Mucosa of stomach (tissue), 1 donor: ENCODE measurements around the gene GNAL.
"Not testable (repeated sequence)": the region's sequence is repeated elsewhere in the genome, so short reads cannot be mapped to it uniquely, and the experiment has no call there.

ENCODE experiments used
- H3K27me3 ChIP-seq: one replicate; pipeline ENCODE4 v1.7.0; 2013; ENCODE audit warnings: mild to moderate bottlenecking, low read length; ENCODE audit not compliant: control insufficient read depth, insufficient read depth
- H3K36me3 ChIP-seq: one replicate; pipeline ENCODE4 v1.7.0; 2013; ENCODE audit warnings: low read length; ENCODE audit not compliant: control insufficient read depth, insufficient read depth
- H3K4me1 ChIP-seq: one replicate; pipeline ENCODE4 v1.7.0; 2013; ENCODE audit warnings: mild to moderate bottlenecking, low read length; ENCODE audit not compliant: control insufficient read depth, insufficient read depth
- H3K4me3 ChIP-seq: one replicate; pipeline ENCODE4 v1.7.0; 2013; ENCODE audit warnings: low read length
- H3K9ac ChIP-seq: one replicate; pipeline ENCODE4 v1.7.0; 2013; ENCODE audit warnings: mild to moderate bottlenecking, low read length, moderate library complexity
- H3K9me3 ChIP-seq: one replicate; pipeline ENCODE4 v1.7.0; 2013; ENCODE audit warnings: mild to moderate bottlenecking, low read length, moderate library complexity; ENCODE audit not compliant: control insufficient read depth
- donor health status: Pancreatic carcinoma.

GNAL gene

DNA sequence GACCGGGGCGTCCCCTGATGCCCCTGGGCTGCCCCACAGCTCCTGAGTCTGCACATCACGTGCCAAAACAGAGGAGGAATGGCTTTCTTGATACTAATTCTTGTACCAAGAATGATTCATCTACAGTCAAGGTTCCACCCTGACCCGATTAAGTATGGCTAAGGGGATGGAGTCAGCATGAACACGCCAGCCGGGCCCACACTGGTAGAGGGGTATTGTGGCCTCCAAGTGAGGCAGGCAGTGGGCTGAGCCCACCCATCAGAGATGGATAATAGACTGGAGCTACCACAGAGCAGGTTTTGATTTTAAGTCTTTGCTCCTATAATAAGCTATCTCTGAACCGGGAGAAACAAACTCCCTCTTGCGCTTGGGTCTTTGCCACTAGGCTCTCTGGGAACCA, 17.9 kb upstream of the GNAL start:
- Histone ChIP-seq H3K27me3 (no peaks in the 10 kb centered on the region), H3K4me3 (no peak overlapping the region), H3K9ac (no peak overlapping the region), H3K36me3 (no peaks in the 10 kb centered on the region), H3K9me3 (no peaks in the 10 kb centered on the region), H3K4me1 (no peaks in the 10 kb centered on the region)

DNA sequence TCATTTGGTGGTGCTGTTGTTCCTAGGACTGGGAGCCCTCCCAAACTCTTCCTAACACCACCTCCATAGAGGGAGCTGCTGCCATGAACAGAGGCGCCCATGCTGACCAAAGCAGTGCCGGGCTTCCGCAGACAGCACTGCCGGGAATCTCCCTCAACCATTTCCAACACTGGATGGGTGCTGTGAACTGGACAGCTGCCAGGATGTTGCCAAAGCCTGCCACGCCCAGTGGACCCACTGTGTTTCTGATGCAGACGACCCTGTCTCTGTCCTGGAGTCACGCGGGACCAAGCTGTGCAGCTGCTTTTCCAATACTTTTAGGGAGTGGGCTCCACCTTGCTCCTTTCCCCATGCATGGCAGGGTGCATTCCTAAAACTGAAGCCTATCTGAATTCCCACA, 16.9 kb upstream of the GNAL start:
- no peaks in the 10 kb centered on the region for H3K27me3 ChIP-seq
- no peak overlapping the region for H3K9ac ChIP-seq
- H3K36me3 ChIP-seq: no peaks in the 10 kb centered on the region
- no peaks in the 10 kb centered on the region for H3K9me3 ChIP-seq
- H3K4me1 ChIP-seq: no peaks in the 10 kb centered on the region
- no peak overlapping the region for H3K4me3 ChIP-seq

DNA sequence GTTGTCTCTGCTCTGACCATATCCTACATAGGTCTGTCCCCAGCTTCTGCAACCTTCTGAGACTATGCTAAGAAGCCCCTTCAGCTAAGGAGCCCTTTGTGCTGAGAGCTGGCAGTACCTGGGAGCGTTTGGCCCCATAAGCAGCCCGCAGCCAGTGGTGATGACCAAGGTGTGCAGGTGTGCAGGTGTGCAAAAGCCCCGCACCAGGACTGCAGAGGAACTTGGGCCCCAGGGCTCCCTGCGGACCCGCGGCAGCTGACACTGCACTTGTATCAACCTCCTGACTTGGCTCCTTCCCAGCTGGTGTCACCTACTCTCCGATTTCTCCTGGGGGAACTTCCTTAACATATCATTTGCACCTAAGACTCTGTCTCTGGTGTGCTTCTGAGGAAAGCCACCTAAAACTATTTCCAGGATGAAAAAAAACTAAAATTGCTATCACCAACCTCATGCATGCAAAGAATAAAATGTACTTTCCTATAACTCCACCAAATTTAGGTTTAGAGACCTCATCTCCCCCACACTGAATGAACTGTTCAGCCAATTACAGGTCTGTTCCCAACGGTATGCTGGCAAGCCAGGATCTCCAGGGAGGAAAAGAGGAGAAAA, 16.1 kb upstream of the GNAL start:
- no peak overlapping the region for H3K9ac ChIP-seq
- no peaks in the 10 kb centered on the region for H3K27me3 ChIP-seq
- no peaks in the 10 kb centered on the region for H3K36me3 ChIP-seq

DNA sequence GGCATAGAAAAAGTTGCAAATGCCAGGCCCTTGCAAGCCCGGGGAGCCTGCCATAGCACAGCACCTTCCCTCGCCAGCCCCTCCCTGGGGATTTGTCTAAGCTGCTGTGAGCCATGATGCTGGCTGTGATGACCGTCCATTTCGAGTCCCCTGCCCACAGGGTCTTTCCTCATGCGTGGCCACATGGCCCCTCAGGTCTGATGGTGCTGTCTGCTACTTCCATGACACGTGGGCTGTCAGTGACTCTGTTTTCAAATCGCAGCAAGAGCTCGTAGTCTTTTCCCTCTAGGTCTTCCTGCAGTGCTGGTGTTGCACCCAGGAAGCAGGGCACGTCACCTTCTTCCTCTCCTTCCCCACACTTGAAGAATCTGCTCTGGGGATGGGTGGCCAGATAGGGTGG, 15.5 kb upstream of the GNAL start:
- H3K4me3 ChIP-seq: no peak overlapping the region
- H3K9me3 ChIP-seq: no peaks in the 10 kb centered on the region
- no peaks in the 10 kb centered on the region for H3K36me3 ChIP-seq
- no peaks in the 10 kb centered on the region for H3K4me1 ChIP-seq
- H3K27me3 ChIP-seq: no peaks in the 10 kb centered on the region
- no peak overlapping the region for H3K9ac ChIP-seq

More for the DNA sequence above, 16.1 kb upstream of the GNAL start:
- Histone ChIP-seq H3K4me1 (no peaks in the 10 kb centered on the region), H3K9me3 (no peaks in the 10 kb centered on the region), H3K4me3 (no peak overlapping the region)

DNA sequence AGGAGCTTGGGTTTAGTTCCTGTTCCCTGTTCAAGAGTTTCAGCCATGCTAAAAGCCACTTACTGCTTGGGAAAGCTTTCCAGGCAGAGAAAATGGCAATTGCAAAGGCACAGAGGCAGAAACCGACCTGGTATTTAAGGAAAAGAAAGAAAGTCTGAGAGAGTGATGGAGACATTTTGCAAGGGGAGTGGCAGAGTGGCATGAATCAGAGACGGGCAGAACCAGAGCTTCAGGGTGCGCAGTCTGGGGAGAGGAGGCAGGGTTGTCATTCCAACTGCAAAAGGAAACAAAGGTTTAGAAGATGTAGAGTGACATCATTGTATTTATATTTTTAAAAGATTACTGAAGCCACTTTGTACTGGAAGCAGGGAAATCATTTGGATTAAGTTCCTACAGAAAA, 14.9 kb upstream of the GNAL start:
- H3K4me1 ChIP-seq: no peaks in the 10 kb centered on the region
- H3K9me3 ChIP-seq: no peaks in the 10 kb centered on the region
- H3K9ac ChIP-seq: no peak overlapping the region
- no peak overlapping the region for H3K4me3 ChIP-seq
- H3K27me3 ChIP-seq: no peaks in the 10 kb centered on the region
- H3K36me3 ChIP-seq: no peaks in the 10 kb centered on the region

DNA sequence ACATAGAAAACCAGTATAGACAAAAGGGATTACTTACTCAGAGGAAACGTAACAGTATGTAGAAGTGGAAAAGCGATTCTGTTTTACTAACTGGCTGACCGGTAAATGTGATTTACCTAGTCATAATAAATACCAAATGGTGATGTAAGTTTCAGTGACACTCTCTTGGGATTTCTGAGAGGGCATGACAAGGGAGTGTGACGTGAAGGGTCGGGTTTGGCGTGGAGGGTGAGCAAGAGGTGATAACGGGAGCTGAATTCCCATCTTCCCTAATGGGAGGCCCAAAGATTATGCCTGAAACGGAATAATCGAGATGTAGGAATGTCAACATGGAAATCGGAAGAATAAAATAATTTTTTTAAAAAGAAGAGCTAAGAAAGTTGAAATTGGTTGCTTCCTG, 12.7 kb upstream of the GNAL start:
- Histone ChIP-seq H3K9ac (no peak overlapping the region), H3K4me3 (no peak overlapping the region), H3K4me1 (no peaks in the 10 kb centered on the region), H3K36me3 (no peaks in the 10 kb centered on the region), H3K27me3 (no peaks in the 10 kb centered on the region), H3K9me3 (no peaks in the 10 kb centered on the region)

DNA sequence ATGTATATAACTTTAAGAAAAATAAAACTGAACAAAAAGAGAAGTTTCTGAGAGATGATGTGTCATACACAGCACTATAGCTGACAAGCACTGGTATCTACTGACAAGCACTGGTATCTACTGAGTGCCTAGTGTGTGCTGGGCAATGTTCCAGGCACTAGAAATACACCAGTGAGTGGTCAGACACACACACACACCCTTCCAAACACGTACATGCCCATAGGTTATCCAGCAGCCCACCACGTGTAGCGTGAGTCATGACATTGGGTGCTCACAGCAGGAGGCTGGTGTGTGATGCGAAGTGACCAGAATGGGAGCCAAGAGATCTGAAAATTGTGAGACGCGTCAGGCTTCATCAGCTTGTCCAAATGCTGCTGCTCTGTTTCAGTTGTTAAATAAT, 12.2 kb upstream of the GNAL start:
- Histone ChIP-seq H3K9me3 (no peaks in the 10 kb centered on the region), H3K27me3 (no peaks in the 10 kb centered on the region), H3K36me3 (no peaks in the 10 kb centered on the region), H3K4me3 (no peak overlapping the region), H3K4me1 (no peaks in the 10 kb centered on the region), H3K9ac (no peak overlapping the region)

DNA sequence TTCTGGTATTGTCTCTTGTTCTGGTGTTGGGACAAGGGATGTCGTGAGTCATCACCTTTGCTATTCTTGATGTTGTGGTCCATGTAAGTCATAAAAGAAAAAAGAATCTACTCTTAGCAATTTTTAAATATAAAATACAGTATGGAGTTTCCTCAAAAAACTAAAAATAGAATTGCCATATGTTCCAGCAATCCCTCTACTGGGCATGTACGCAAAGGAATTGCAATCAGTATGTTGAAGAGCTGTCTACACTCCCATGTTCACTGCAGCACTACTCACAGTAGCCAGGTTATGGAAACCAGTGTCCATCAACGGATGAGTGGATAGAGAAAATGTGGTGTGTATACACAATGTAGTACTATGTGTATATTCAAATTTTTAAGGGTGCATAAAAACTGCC, 10.9 kb upstream of the GNAL start:
- no peaks in the 10 kb centered on the region for H3K36me3 ChIP-seq
- H3K9me3 ChIP-seq: no peaks in the 10 kb centered on the region
- H3K27me3 ChIP-seq: no peaks in the 10 kb centered on the region
- H3K4me3 ChIP-seq: no peak overlapping the region
- no peak overlapping the region for H3K9ac ChIP-seq
- no peaks in the 10 kb centered on the region for H3K4me1 ChIP-seq

DNA sequence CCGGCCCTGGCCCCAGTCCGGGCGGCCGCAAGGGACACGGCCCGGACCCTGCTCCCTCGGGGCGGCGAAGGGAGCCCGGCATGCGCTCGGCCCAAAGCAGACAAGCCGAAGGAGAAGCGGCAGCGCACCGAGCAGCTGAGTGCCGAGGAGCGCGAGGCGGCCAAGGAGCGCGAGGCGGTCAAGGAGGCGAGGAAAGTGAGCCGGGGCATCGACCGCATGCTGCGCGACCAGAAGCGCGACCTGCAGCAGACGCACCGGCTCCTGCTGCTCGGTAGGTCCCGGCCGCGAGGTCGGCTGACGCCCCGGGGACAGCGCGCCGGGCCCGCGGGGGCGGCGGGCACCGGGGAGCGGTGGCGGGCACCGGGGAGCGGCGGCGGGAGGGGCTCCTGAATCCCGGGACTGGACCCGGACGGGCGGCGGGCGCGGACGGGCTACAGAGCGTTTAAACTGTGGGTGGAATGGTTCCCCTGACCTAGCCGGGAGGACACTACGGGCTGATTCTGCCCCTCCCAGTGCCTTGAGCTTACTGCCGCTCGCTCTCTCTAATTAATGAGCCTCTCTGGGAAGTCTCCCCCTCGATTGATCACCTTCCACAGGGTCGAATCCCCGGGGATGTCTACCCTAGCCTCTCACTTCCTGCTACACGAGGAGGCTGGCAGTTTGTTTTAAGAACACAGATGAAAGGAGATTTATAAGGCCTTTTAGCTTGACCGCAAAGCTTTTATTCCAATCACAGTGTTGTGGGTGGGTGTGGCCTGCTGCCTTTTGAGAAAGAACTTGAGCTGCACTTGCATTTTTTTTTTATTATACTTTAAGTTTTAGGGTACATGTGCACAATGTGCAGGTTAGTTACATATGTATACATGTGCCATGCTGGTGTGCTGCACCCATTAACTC, 853 bp downstream of the GNAL start:
- H3K27me3 ChIP-seq: peaks cover 7% of the 10 kb centered on the region
- H3K36me3 ChIP-seq: no peaks in the 10 kb centered on the region
- H3K4me3 ChIP-seq: no peak overlapping the region
- no peaks in the 10 kb centered on the region for H3K4me1 ChIP-seq
- H3K9ac ChIP-seq: peak overlapping the region; percentile 28
- no peaks in the 10 kb centered on the region for H3K9me3 ChIP-seq

DNA sequence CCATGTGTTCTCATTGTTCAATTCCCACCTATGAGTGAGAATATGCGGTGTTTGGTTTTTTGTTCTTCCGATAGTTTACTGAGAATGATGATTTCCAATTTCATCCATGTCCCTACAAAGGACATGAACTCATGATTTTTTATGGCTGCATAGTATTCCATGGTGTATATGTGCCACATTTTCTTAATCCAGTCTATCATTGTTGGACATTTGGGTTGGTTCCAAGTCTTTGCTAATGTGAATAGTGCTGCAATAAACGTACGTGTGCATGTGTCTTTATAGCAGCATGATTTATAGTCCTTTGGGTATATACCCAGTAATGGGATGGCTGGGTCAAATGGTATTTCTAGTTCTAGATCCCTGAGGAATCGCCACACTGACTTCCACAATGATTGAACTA, 1.6 kb downstream of the GNAL start:
- not testable (repeated sequence) for H3K36me3 ChIP-seq, H3K4me3 ChIP-seq, H3K4me1 ChIP-seq, H3K9ac ChIP-seq, H3K9me3 ChIP-seq, H3K27me3 ChIP-seq

DNA sequence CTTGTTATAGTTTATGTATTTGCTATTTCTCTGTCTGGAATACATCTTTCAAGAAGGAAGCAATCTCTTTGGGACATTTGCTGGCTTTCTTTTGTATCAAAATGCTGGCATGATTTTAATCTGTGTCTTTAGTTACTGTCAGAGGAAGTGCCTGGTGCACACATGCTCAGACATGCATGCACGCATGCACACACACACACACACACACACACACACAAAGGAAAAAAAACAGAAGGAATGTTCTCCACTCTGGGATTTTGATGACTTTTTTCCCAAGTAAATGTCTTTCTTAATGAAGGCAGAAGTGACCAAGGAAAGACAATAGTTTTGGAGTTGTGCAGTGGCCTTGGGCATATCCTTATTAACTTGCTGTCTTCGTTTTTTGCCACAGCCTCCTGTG, 6.7 kb downstream of the GNAL start:
- Histone ChIP-seq H3K36me3 (no peaks in the 10 kb centered on the region), H3K27me3 (no peaks in the 10 kb centered on the region)

DNA sequence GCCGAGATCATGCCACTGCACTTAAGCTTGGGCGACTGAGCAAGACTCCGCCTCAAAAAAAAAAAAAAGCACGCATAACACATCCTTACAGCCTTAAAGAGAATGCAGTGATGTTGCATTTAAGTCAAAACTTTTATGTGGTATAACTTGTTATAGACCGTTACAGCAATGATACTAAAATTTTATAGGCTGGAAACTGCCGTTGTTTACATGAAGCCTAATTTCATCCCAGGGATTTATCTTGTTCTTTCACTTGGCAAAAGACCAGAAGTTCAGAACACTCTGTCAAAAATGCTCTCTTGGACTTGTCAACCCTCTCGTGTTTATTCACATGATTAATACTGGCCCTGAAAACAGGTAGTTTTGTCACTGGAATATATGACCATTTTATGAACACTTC, 7.4 kb downstream of the GNAL start:
- Histone ChIP-seq H3K36me3 (no peaks in the 10 kb centered on the region), H3K27me3 (no peaks in the 10 kb centered on the region), H3K9me3 (no peaks in the 10 kb centered on the region), H3K4me3 (no peak overlapping the region), H3K4me1 (no peaks in the 10 kb centered on the region), H3K9ac (no peak overlapping the region)

More for the DNA sequence above, 6.7 kb downstream of the GNAL start:
- H3K9me3 ChIP-seq: no peaks in the 10 kb centered on the region
- H3K4me3 ChIP-seq: no peak overlapping the region
- H3K9ac ChIP-seq: no peak overlapping the region
- H3K4me1 ChIP-seq: no peaks in the 10 kb centered on the region
